Tibial nerve (tissue), 4 donors: Measurements from ENCODE around the gene RANBP10. TPM values are rescaled to one million over a fixed set of nuclear protein-coding genes. Genes with fewer than 3 reads are reported as not detected.

Experiments
- DNase-seq, 2 donors: peaks; one replicate each; pipeline ENCODE4 v3.0.0-alpha.2; 2019; ENCODE audit warnings: low spot score in 2 of 2
- H3K27ac ChIP-seq, 4 donors: fragments of 200-600 bp; sonication (generic) in 3 of 4; one replicate each; pipeline ENCODE4 v1.5.1; 2017 to 2019; ENCODE audit warnings: mild to moderate bottlenecking in 1 of 4
- H3K27me3 ChIP-seq, 2 donors: fragments of 200-600 bp; sonication (generic) in 1 of 2; one replicate each; pipeline versions ENCODE4 v1.5.1 to v1.6.0; 2017 to 2019
- H3K36me3 ChIP-seq, 3 donors: fragments of 200-600 bp; sonication (generic); one replicate each; pipeline ENCODE4 v1.5.1; 2018 to 2019
- H3K4me1 ChIP-seq, 4 donors: fragments of 200-600 bp; sonication (generic) in 3 of 4; one replicate each; pipeline ENCODE4 v1.5.1; 2017 to 2019
- H3K4me3 ChIP-seq, 4 donors: fragments of 200-600 bp; sonication (generic) in 3 of 4; one replicate each; pipeline ENCODE4 v1.5.1; 2017 to 2019; ENCODE audit warnings: mild to moderate bottlenecking in 1 of 4, moderate library complexity in 1 of 4
- H3K9me3 ChIP-seq, 4 donors: fragments of 200-600 bp; sonication (generic) in 3 of 4; one replicate each; pipeline ENCODE4 v1.5.1; 2017 to 2019
- CTCF ChIP-seq, 5 experiments: fragments of 200-600 bp in 3 of 5; fragments of 450-650 bp in 2 of 5; sonication (generic) in 3 of 5; IDR thresholded peaks; one replicate each; pipeline ENCODE4 v1.5.1; 2016 to 2019; ENCODE audit warnings: antibody characterized with exemption in 5 of 5, mild to moderate bottlenecking in 3 of 5, moderate library complexity in 2 of 5
- EP300 ChIP-seq, 2 donors: sonication (generic); formaldehyde crosslinking; IDR thresholded peaks; one replicate each; pipeline ENCODE4 v1.6.1; 2017; ENCODE audit warnings: antibody characterized with exemption in 2 of 2, mild to moderate bottlenecking in 1 of 2
- POLR2A ChIP-seq, 2 donors: fragments of 450-650 bp; IDR thresholded peaks; one replicate each; pipeline ENCODE4 v1.6.1; 2017; ENCODE audit warnings: antibody characterized with exemption in 2 of 2, mild to moderate bottlenecking in 2 of 2, moderate library complexity in 2 of 2
- WGBS, 2 donors: methylation state at CpG; one replicate each; pipeline ENCODE4 v1.1.5; 2018; 5-methylcytosine and 5-hydroxymethylcytosine counted together
- total RNA-seq, 4 donors: library from RNA; depleted of rRNA; stranded (reverse); fragments of >200 nt; gene quantifications; one replicate each; pipeline ENCODE4 v1.1.0, GENCODE V29; 2016

The RANBP10 gene
- total RNA-seq, 4 donors from 2014 or later: 8.1 to 19.5 (median 12.0) TPM

DNA sequence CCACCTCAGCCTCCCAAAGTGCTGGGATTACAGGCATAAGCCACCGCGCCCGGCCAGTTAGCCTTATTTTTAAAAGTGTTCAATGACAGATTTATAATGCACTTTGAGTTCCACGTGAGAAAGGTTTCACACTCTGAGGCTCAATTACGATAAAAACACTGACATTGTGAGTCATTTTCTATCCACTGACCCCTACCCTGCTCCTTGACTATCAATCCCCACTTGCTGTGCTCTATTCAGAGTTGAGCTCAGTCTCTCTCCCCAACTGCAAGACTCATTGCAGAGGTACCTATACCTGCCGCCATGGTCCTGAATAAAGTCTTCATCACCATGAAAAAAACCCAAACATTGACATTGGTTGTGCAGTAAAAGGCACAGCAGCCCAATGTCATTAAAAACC, 95.8 kb downstream of the RANBP10 start:
- WGBS, 2 donors: 88 to 93% methylated on average over 6 of the region's 6 CpGs
- TF ChIP-seq POLR2A (IDR thresholded peaks at IDR 0.05): no peak

DNA sequence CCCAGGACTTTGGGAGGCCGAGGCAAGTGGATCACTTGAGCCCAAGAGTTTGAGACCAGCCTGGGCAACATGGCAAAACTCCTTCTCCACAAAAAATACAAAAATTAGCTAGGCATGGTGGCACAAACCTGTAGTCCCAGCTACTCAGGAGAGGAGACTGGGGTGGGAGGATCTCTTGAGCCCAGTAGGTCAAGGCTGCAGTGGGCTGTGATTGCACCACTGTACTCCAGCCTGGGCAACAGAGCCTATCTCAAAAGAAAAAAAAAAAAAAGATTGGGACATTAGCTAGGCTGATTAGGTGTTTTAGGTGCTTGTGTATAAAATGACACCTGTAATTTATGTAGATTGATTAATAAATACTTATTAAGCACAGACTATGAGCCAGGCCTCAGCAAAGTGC, 97.3 kb downstream of the RANBP10 start:
- Histone ChIP-seq H3K9me3 (no peaks in the 10 kb centered on the region), H3K36me3 (no peaks in the 10 kb centered on the region), H3K4me1 (no peaks in the 10 kb centered on the region), H3K4me3 (no peak overlapping the region), H3K27ac (no peak overlapping the region), H3K27me3 (no peaks in the 10 kb centered on the region)
- no peak for TF ChIP-seq EP300 (IDR thresholded peaks at IDR 0.05)
- no peak for TF ChIP-seq CTCF (IDR thresholded peaks at IDR 0.05)
- 90 to 96% methylated on average over 1 of the region's 1 CpG for WGBS, 2 donors
- DNase-seq: no peak

More for the DNA sequence above, 95.8 kb downstream of the RANBP10 start:
- H3K27ac ChIP-seq: no peak overlapping the region
- DNase-seq: no peak
- no peaks in the 10 kb centered on the region for H3K36me3 ChIP-seq
- no peak overlapping the region for H3K4me3 ChIP-seq
- no peaks in the 10 kb centered on the region for H3K4me1 ChIP-seq
- no peaks in the 10 kb centered on the region for H3K27me3 ChIP-seq
- no peaks in the 10 kb centered on the region for H3K9me3 ChIP-seq

- Histone ChIP-seq H3K4me3 (no peak overlapping the region), H3K9me3 (no peaks in the 10 kb centered on the region), H3K36me3 (no peaks in the 10 kb centered on the region), H3K27me3 (no peaks in the 10 kb centered on the region), H3K4me1 (no peaks in the 10 kb centered on the region), H3K27ac (no peak overlapping the region)
- WGBS, 2 donors: 82 to 83% methylated on average over 2 of the region's 2 CpGs
- TF ChIP-seq POLR2A (IDR thresholded peaks at IDR 0.05) (no peak), EP300 (IDR thresholded peaks at IDR 0.05) (no peak), CTCF (IDR thresholded peaks at IDR 0.05) (no peak)
- DNase-seq: no peak
These were observed 98.0 kb downstream of the RANBP10 start for GRCh38 chr16:67708368-67708771.

DNA sequence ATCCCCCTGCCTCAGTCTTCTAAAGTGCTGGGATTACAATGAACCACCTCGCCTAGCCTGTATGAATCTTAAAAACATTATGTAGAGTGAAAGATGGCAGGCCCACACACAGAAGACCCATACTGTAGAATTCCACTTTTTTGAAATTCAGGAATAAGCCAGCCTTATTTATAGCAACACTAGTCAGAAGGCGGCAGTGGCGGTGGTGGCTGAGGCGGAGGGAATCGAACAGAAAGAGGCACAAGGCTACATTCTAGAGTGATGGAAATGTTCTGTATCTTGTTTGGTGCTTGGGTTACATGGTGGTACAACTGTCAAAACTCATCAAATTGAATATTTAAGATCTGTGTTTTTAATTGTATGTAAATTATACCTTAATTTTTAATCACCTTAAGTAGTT, 98.6 kb downstream of the RANBP10 start:
- no peak for DNase-seq
- Histone ChIP-seq H3K36me3 (no peaks in the 10 kb centered on the region), H3K4me3 (no peak overlapping the region), H3K4me1 (no peaks in the 10 kb centered on the region), H3K27me3 (no peaks in the 10 kb centered on the region), H3K27ac (no peak overlapping the region), H3K9me3 (no peaks in the 10 kb centered on the region)
- TF ChIP-seq EP300 (IDR thresholded peaks at IDR 0.05) (no peak), CTCF (IDR thresholded peaks at IDR 0.05) (no peak), POLR2A (IDR thresholded peaks at IDR 0.05) (no peak)
- WGBS, 2 donors: 91 to 96% methylated on average over 5 of the region's 5 CpGs

DNA sequence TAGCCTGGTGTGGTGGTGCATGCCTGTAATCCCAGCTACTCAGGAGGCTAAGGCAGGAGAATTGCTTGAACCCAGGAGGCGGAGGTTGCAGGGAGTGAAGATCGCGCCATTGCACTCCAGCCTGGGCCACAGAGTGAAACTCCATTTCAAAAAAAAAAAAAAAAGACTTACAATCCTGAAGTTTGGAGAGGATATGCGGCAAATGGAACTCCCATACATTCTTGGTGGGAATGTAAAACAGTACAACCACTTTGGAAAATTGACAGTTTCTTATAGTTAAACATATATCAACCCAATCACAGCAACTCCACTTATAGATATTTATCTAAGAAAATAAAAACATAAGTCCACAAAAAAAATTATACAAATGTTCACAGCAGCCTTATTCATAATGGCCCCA, 99.2 kb downstream of the RANBP10 start:
- no peak overlapping the region for H3K4me3 ChIP-seq
- WGBS, 2 donors: 96 to 99% methylated on average over 4 of the region's 4 CpGs
- TF ChIP-seq EP300 (IDR thresholded peaks at IDR 0.05): no peak
- no peak for TF ChIP-seq CTCF (IDR thresholded peaks at IDR 0.05)
- TF ChIP-seq POLR2A (IDR thresholded peaks at IDR 0.05): no peak

DNA sequence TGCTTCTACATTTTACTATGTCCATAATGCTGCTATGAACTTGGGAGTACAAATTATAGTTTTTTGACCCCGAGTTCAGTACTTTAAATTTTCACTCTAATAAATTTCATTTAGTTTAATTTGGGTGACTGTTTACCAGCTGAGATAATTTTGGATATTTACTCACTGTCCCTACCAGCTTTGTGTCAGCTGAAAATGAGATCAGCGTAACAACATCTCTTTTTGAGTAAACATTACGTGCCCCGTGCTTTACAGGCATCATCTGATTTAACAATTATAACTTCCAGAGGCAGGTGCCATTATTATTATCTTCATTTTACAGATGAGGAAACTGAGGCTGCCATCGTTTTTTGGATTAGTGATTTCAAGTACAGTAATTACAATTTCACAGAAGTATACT, 102.2 kb downstream of the RANBP10 start:
- H3K9me3 ChIP-seq: peaks cover 0 to 4% (median 0%) of the 10 kb centered on the region in 4 donors
- no peaks in the 10 kb centered on the region for H3K27me3 ChIP-seq
- DNase-seq: no peak
- no peaks in the 10 kb centered on the region for H3K4me1 ChIP-seq
- no peak overlapping the region for H3K27ac ChIP-seq
- 89 to 94% methylated on average over 5 of the region's 5 CpGs for WGBS, 2 donors
- TF ChIP-seq EP300 (IDR thresholded peaks at IDR 0.05) (no peak), CTCF (IDR thresholded peaks at IDR 0.05) (no peak), POLR2A (IDR thresholded peaks at IDR 0.05) (no peak)
- H3K36me3 ChIP-seq: peaks cover 0 to 5% (median 0%) of the 10 kb centered on the region in 3 donors
- no peak overlapping the region for H3K4me3 ChIP-seq

More for the DNA sequence above, 99.2 kb downstream of the RANBP10 start:
- no peak for DNase-seq
- Histone ChIP-seq H3K27ac (no peak overlapping the region), H3K9me3 (no peaks in the 10 kb centered on the region), H3K4me1 (no peaks in the 10 kb centered on the region), H3K27me3 (no peaks in the 10 kb centered on the region), H3K36me3 (no peaks in the 10 kb centered on the region)
